OCI-LY1 (cell line): ENCODE results near the gene SHTN1.

Experiments used
- H2AFZ ChIP-seq: fragments of 200-600 bp; sonication (generic), shearing (Covaris generic); 2 replicates; pipeline ENCODE4 v1.6.0; 2014; ENCODE audit warnings: antibody characterized with exemption, mild to moderate bottlenecking, low read length
- H3F3A ChIP-seq: fragments of 200-600 bp; sonication (generic), shearing (Covaris generic); 2 replicates; pipeline ENCODE4 v1.6.0; 2014; ENCODE audit warnings: mild to moderate bottlenecking, antibody characterized with exemption, low read length, moderate library complexity; ENCODE audit not compliant: insufficient read depth
- H3K27ac ChIP-seq: fragments of 200-600 bp; sonication (generic); 2 replicates; pipeline ENCODE4 v1.5.1; 2014; ENCODE audit warnings: low read length, mixed run types, mild to moderate bottlenecking, low read depth; ENCODE audit not compliant: poor library complexity, severe bottlenecking
- H3K27me3 ChIP-seq: fragments of 200-600 bp; sonication (generic); 2 replicates; pipeline ENCODE4 v1.6.0; 2014; ENCODE audit warnings: antibody characterized with exemption, mild to moderate bottlenecking, low read length, moderate library complexity; ENCODE audit not compliant: insufficient read depth
- H3K36me3 ChIP-seq: fragments of 200-600 bp; sonication (generic); 2 replicates; pipeline ENCODE4 v1.6.1; 2014; ENCODE audit warnings: mild to moderate bottlenecking, antibody characterized with exemption, low read length, moderate library complexity, mixed read lengths; ENCODE audit not compliant: insufficient read depth
- H3K4me1 ChIP-seq: fragments of 200-600 bp; sonication (generic); 2 replicates; pipeline ENCODE4 v1.5.1; 2014; ENCODE audit warnings: mild to moderate bottlenecking, low read length, moderate library complexity; ENCODE audit not compliant: insufficient read depth, severe bottlenecking
- H3K4me2 ChIP-seq: fragments of 200-600 bp; sonication (generic), shearing (Covaris generic); 2 replicates; pipeline ENCODE4 v1.6.1; 2014; ENCODE audit warnings: low read length
- H3K4me3 ChIP-seq: fragments of 200-600 bp; sonication (generic); 2 replicates; pipeline ENCODE4 v1.5.1; 2014; ENCODE audit warnings: low read length, low read depth, mild to moderate bottlenecking, mixed read lengths; ENCODE audit not compliant: poor library complexity, severe bottlenecking
- H3K79me2 ChIP-seq: fragments of 200-600 bp; shearing (Covaris generic); 2 replicates; pipeline ENCODE4 v1.6.1; 2016; ENCODE audit warnings: mixed run types, low read length, mixed read lengths; ENCODE audit not compliant: insufficient read depth
- H3K9ac ChIP-seq: fragments of 200-600 bp; sonication (generic), shearing (Covaris generic); 2 replicates; pipeline ENCODE4 v1.6.1; 2014; ENCODE audit warnings: mild to moderate bottlenecking, low read length, mixed read lengths
- H3K9me2 ChIP-seq: fragments of 200-600 bp; sonication (generic), shearing (Covaris generic); 2 replicates; pipeline ENCODE4 v1.6.1; 2014; ENCODE audit warnings: low read depth, mild to moderate bottlenecking, low read length, mixed read lengths
- H3K9me3 ChIP-seq: fragments of 200-600 bp; shearing (Covaris generic); 2 replicates; pipeline ENCODE4 v1.6.1; 2014; ENCODE audit warnings: low read length, mixed read lengths
- H4K20me1 ChIP-seq: fragments of 200-600 bp; sonication (generic), shearing (Covaris generic); 2 replicates; pipeline ENCODE4 v1.6.0; 2016; ENCODE audit warnings: mild to moderate bottlenecking, low read length; ENCODE audit not compliant: insufficient read depth
- CTCF ChIP-seq: fragments of 200-600 bp; sonication (generic), shearing (Covaris generic); IDR thresholded peaks from 2 replicates; pipeline ENCODE4 v1.5.1; 2017; ENCODE audit warnings: mild to moderate bottlenecking, antibody characterized with exemption, low read length, moderate library complexity, mixed read lengths
- EZH2 ChIP-seq: fragments of 200-600 bp; sonication (generic), shearing (Covaris generic); IDR thresholded peaks from 2 replicates; pipeline ENCODE4 v1.8.0; 2017; ENCODE audit warnings: borderline replicate concordance, mixed run types, mild to moderate bottlenecking, antibody characterized with exemption, low read length, moderate library complexity, mixed read lengths

SHTN1 gene

GRCh38 chr10:116879817-116880216, 125.2 kb downstream of the SHTN1 start:
- H3K27ac ChIP-seq: no peak overlapping the region
- H3K4me1 ChIP-seq: no peaks in the 10 kb centered on the region
- H3K4me2 ChIP-seq: no peak overlapping the region
- no peaks in the 10 kb centered on the region for H3K27me3 ChIP-seq
- H3K4me3 ChIP-seq: no peak overlapping the region
- no peaks in the 10 kb centered on the region for H3K9me3 ChIP-seq
- no peaks in the 10 kb centered on the region for H3F3A ChIP-seq
- no peaks in the 10 kb centered on the region for H3K9me2 ChIP-seq
- no peaks in the 10 kb centered on the region for H3K36me3 ChIP-seq
- no peaks in the 10 kb centered on the region for H4K20me1 ChIP-seq
- TF ChIP-seq CTCF: no peak
- TF ChIP-seq EZH2: no peak
- no peak overlapping the region for H3K9ac ChIP-seq
- H2AFZ ChIP-seq: no peak overlapping the region
- H3K79me2 ChIP-seq: no peaks in the 10 kb centered on the region

- Histone ChIP-seq H3K4me3 (no peak overlapping the region), H3F3A (no peaks in the 10 kb centered on the region), H2AFZ (no peak overlapping the region), H3K36me3 (no peaks in the 10 kb centered on the region), H3K79me2 (no peaks in the 10 kb centered on the region), H3K4me1 (no peaks in the 10 kb centered on the region), H3K9me2 (no peaks in the 10 kb centered on the region), H4K20me1 (no peaks in the 10 kb centered on the region), H3K9ac (no peak overlapping the region), H3K9me3 (no peaks in the 10 kb centered on the region), H3K27me3 (no peaks in the 10 kb centered on the region; the same call in 1 of the 2 replicates), H3K4me2 (no peak overlapping the region), H3K27ac (no peak overlapping the region)
- TF ChIP-seq EZH2 (no peak), CTCF (no peak)
These were observed 126.9 kb downstream of the SHTN1 start for GRCh38 chr10:116878123-116878522.

- Histone ChIP-seq H4K20me1 (no peaks in the 10 kb centered on the region), H3F3A (no peaks in the 10 kb centered on the region), H3K4me3 (no peak overlapping the region), H2AFZ (no peak overlapping the region), H3K27me3 (no peaks in the 10 kb centered on the region; the same call in 1 of the 2 replicates), H3K4me2 (no peak overlapping the region), H3K27ac (no peak overlapping the region), H3K9me2 (no peaks in the 10 kb centered on the region), H3K9ac (no peak overlapping the region), H3K79me2 (no peaks in the 10 kb centered on the region), H3K4me1 (no peaks in the 10 kb centered on the region), H3K36me3 (no peaks in the 10 kb centered on the region), H3K9me3 (no peaks in the 10 kb centered on the region)
- no peak for TF ChIP-seq CTCF
- no peak for TF ChIP-seq EZH2
These were observed 127.6 kb downstream of the SHTN1 start for GRCh38 chr10:116877391-116877790.
